HUES6 (cell line): ENCODE results near the gene UPF2.
A peak's percentile ranks its signal among the peaks of the same experiment; 100 is the strongest.
"Not testable (repeated sequence)": the region's sequence is repeated elsewhere in the genome, so short reads cannot be mapped to it uniquely, and the experiment has no call there.

Experiments
- H3K27ac ChIP-seq: 2 replicates; pipeline ENCODE4 v1.7.0; 2013; ENCODE audit warnings: low read depth, mild to moderate bottlenecking, low read length, inconsistent platforms
- H3K27me3 ChIP-seq: 2 replicates; pipeline ENCODE4 v1.6.1; 2013; ENCODE audit warnings: low read length; ENCODE audit not compliant: control insufficient read depth, insufficient read depth
- H3K36me3 ChIP-seq: 2 replicates; pipeline ENCODE4 v1.6.1; 2013; ENCODE audit warnings: low read length; ENCODE audit not compliant: control insufficient read depth, insufficient read depth
- H3K4me1 ChIP-seq: 2 replicates; pipeline ENCODE4 v1.6.1; 2013; ENCODE audit warnings: low read length; ENCODE audit not compliant: control insufficient read depth, insufficient read depth
- H3K4me3 ChIP-seq: 2 replicates; pipeline ENCODE4 v1.5.1; 2013; ENCODE audit warnings: low read depth, low read length
- H3K9ac ChIP-seq: one replicate; pipeline ENCODE4 v1.6.1; 2013; ENCODE audit warnings: mild to moderate bottlenecking, low read length
- H3K9me3 ChIP-seq: 2 replicates; pipeline ENCODE4 v1.6.1; 2013; ENCODE audit warnings: low read depth, low read length; ENCODE audit not compliant: control insufficient read depth, insufficient read depth

Gene UPF2, protein sequence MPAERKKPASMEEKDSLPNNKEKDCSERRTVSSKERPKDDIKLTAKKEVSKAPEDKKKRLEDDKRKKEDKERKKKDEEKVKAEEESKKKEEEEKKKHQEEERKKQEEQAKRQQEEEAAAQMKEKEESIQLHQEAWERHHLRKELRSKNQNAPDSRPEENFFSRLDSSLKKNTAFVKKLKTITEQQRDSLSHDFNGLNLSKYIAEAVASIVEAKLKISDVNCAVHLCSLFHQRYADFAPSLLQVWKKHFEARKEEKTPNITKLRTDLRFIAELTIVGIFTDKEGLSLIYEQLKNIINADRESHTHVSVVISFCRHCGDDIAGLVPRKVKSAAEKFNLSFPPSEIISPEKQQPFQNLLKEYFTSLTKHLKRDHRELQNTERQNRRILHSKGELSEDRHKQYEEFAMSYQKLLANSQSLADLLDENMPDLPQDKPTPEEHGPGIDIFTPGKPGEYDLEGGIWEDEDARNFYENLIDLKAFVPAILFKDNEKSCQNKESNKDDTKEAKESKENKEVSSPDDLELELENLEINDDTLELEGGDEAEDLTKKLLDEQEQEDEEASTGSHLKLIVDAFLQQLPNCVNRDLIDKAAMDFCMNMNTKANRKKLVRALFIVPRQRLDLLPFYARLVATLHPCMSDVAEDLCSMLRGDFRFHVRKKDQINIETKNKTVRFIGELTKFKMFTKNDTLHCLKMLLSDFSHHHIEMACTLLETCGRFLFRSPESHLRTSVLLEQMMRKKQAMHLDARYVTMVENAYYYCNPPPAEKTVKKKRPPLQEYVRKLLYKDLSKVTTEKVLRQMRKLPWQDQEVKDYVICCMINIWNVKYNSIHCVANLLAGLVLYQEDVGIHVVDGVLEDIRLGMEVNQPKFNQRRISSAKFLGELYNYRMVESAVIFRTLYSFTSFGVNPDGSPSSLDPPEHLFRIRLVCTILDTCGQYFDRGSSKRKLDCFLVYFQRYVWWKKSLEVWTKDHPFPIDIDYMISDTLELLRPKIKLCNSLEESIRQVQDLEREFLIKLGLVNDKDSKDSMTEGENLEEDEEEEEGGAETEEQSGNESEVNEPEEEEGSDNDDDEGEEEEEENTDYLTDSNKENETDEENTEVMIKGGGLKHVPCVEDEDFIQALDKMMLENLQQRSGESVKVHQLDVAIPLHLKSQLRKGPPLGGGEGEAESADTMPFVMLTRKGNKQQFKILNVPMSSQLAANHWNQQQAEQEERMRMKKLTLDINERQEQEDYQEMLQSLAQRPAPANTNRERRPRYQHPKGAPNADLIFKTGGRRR

DNA sequence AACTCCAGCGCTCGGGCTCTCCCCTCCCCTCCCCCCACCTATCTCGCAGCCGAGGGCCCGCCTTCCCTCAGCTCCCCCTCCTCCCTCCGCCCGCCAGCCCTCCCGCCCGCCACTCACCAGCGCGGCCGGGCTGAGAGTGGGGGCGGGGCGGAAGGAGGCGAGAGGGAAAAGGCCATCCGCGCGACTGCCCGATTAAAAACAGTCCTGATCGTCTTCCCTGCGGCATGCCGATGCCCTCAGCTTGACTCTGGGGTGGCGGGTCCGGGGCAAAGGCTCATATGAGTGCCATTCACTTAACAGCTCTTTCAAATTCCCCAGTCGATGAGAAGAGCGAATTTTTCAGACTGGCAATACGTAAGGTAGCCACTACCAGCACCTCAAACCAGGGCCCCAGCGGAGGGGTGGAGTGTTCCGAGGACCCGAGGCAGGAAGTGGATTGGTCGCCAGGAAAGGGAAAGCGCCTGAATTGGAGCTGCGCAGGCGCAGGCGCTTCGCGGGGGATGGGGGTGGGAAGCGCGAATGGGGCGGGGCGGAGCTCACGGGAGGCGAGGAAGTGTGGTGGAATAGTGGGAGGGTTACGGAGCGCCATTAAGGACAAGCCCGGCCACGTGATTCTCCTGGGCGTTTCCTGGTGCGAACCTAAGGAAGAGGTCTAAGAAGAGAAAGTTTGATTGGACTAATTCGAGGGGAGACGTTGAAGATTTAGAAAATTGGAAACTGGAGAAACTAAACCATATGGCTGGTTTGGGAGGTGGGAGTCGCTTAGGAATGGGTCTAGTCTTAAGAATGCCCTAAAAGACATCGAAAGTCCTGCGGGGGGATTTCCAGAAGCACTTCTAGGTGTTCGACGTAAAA lies at the start of gene UPF2:
Gene UPF2 (minus strand): TSS at position 13 of the 855 bp plus-strand sequence. CDS start 7,386 bp downstream, outside the sequence.
- Histone ChIP-seq H3K4me1 (peaks cover 15% of the 10 kb centered on the region), H3K27ac (peak within 1 kb of the TSS; percentile 100), H3K36me3 (no peaks in the 10 kb centered on the region), H3K9me3 (no peaks in the 10 kb centered on the region), H3K4me3 (peak within 1 kb of the TSS; percentile 97), H3K27me3 (no peaks in the 10 kb centered on the region), H3K9ac (peak within 1 kb of the TSS; percentile 100)

DNA sequence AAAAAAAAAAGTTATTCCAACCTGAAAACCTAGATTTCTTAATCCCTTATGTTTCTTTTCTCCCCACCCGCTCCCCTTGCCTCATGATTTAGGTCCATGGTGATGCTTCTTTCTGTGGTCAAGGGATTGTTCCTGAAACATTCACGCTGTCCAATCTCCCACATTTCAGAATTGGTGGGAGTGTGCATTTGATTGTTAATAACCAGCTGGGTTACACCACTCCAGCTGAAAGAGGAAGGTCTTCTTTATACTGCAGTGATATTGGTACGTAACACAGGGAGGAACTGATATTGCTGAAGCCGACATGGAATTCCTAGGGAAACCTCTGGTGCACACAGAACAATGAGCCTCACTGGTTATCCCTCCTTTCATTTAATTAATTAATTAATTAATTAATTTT lies 48.8 kb upstream of the UPF2 start:
- H3K36me3 ChIP-seq: peaks cover 86% of the 10 kb centered on the region
- no peak overlapping the region for H3K27ac ChIP-seq
- no peaks in the 10 kb centered on the region for H3K9me3 ChIP-seq
- H3K27me3 ChIP-seq: no peaks in the 10 kb centered on the region
- no peaks in the 10 kb centered on the region for H3K4me1 ChIP-seq
- no peak overlapping the region for H3K4me3 ChIP-seq
- no peak overlapping the region for H3K9ac ChIP-seq

DNA sequence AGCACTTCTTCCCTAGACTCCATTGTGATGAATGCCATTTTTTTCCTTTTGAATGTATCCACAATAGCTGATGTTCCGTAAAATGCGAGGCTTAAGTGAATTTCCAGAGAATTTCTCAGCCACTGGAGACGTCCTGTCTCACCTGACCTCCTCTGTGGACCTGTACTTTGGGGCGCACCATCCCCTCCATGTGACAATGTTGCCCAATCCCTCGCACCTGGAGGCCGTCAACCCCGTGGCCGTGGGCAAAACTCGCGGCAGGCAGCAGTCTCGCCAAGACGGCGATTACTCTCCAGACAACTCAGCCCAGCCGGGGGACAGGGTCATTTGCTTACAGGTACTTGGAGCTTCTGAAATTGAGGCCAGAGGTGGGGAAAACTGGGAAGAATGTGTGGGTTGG lies 46.3 kb upstream of the UPF2 start:
- no peaks in the 10 kb centered on the region for H3K9me3 ChIP-seq
- no peak overlapping the region for H3K9ac ChIP-seq
- H3K4me3 ChIP-seq: no peak overlapping the region
- no peak overlapping the region for H3K27ac ChIP-seq
- H3K27me3 ChIP-seq: no peaks in the 10 kb centered on the region
- H3K4me1 ChIP-seq: no peaks in the 10 kb centered on the region
- H3K36me3 ChIP-seq: peaks cover 84% of the 10 kb centered on the region

DNA sequence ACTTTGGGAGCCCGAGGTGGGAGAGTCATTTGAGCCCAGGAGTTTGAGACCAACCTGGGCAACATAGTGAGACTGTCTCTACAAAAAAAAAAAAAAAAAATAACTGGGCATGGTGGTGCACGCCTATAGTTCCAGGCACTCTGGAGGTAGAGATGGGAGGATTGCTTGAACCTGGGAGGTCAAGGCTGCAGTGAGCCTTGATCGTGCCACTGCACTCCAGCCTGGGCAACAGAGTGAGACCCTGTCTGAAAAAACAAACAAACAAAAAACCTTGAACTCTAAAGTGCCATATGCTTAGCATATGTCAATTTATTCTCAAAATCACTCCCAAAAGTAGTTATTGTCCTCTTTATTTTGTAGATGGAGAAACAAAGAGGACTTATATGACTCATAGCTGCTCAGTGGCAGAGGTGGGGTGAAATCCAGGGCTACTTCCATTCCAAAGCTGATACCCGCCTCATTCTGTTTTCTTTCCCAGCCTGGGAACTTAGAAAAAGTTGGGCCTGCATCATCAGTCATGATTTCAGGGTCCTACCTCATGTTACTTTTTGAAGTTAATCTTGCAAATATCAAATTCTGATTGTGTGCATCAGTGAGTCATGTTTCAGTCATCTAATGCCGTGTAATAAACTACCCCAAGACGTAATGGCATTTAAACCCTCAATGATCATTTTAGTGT lies 39.4 kb upstream of the UPF2 start:
- no peaks in the 10 kb centered on the region for H3K27me3 ChIP-seq
- H3K36me3 ChIP-seq: peaks cover 50% of the 10 kb centered on the region
- H3K9me3 ChIP-seq: no peaks in the 10 kb centered on the region
- H3K27ac ChIP-seq: no peak overlapping the region
- no peaks in the 10 kb centered on the region for H3K4me1 ChIP-seq
- no peak overlapping the region for H3K4me3 ChIP-seq
- no peak overlapping the region for H3K9ac ChIP-seq

DNA sequence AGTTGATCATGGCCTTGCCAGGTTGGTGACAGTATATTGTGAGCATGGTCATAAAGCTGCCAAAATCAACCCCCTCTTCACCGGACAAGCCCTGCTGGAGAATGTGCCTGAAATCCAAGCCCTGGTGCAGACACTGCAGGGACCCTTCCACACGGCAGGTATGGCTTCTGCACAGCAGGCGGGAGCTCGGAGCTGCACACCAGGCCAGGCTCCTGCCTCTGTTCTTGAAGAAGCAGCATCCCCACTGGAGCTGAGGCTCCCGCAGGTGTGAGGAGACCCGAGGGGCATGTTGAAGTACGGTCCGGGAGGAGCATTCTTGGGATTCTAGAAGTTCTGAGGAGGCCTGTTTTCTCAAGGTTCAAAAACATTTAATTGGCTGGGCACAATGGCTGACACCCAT lies 38.9 kb upstream of the UPF2 start:
- Histone ChIP-seq H3K27ac (no peak overlapping the region), H3K4me3 (no peak overlapping the region), H3K36me3 (peaks cover 45% of the 10 kb centered on the region), H3K27me3 (no peaks in the 10 kb centered on the region), H3K9me3 (no peaks in the 10 kb centered on the region), H3K9ac (no peak overlapping the region), H3K4me1 (no peaks in the 10 kb centered on the region)

DNA sequence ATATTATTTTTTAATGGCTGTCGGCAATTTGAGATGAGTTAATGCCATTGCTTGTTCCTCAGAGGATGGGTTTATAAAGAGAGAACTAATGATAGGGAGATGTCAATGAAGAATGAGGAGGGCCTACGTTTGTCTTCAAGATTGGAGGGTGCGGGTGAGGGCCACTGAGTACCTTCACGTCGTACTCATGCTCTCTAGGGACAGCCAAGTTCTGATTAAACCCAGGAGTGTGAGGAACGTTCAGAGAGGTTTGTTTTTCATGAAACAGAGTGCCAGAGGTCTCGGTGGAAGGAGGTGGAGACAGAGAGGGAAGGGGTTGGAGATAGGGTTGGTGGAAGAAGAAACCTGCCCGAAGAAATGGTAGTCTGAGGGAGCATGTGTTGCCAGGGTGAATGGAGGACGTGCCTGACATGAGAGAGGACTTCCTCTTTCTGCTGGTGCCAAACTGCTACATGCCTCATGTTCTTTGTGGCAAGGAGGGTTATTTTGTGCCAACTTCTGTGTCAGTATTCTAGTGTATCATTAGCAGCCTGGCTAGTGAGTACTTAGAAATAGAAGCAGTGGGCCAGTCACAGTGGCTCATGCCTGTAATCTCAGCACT lies 35.1 kb upstream of the UPF2 start:
- Histone ChIP-seq H3K4me1 (no peaks in the 10 kb centered on the region), H3K4me3 (no peak overlapping the region), H3K27me3 (no peaks in the 10 kb centered on the region), H3K9me3 (no peaks in the 10 kb centered on the region), H3K27ac (no peak overlapping the region), H3K9ac (no peak overlapping the region), H3K36me3 (peaks cover 25% of the 10 kb centered on the region)

DNA sequence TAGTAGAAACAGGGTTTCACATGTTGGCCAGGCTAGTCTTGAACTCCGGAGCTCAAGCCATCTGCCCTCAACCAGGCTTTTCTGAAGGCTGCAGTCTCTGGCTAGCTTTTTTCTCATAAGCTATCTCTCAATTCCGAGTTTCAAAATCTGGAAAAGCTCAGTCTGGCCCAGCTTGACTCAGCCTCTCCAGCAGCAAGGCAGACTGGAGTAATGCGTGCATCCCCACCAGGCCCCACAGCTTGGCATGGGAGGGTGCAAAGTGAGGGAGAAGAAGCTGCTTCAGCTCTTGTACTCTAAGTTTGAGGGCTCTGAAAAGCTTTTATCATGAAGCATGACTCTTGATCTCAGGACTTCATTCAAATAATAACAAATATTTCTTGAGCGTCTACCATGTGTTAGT lies 30.9 kb upstream of the UPF2 start:
- Histone ChIP-seq H3K36me3 (peaks cover 11% of the 10 kb centered on the region), H3K27me3 (no peaks in the 10 kb centered on the region), H3K4me1 (peaks cover 9% of the 10 kb centered on the region; the same call in 1 of the 2 replicates), H3K9me3 (no peaks in the 10 kb centered on the region), H3K4me3 (no peak overlapping the region), H3K27ac (no peak overlapping the region), H3K9ac (no peak overlapping the region)

DNA sequence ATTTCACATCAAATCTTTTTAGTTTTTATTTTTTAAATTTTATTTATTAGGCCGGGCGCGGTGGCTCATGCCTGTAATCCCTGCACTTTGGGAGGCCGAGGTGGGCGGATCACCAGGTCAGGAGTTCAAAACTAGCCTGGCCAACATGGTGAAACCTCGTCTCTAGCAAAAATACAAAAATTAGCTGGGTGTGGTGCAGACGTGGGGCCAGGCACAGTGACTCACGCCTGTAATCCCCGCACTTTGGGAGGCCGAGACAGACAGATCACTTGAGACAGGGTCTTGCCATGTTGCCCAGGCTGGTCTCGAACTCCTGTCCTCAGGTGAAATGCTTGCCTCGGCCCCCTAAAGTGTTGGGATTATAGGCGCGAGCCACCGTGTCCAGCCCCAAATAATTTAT lies 28.8 kb upstream of the UPF2 start:
- not testable (repeated sequence) for H3K9ac ChIP-seq, H3K36me3 ChIP-seq, H3K9me3 ChIP-seq, H3K27ac ChIP-seq, H3K4me3 ChIP-seq, H3K27me3 ChIP-seq
- peaks cover 14% of the 10 kb centered on the region; the same call in 1 of the 2 replicates for H3K4me1 ChIP-seq

DNA sequence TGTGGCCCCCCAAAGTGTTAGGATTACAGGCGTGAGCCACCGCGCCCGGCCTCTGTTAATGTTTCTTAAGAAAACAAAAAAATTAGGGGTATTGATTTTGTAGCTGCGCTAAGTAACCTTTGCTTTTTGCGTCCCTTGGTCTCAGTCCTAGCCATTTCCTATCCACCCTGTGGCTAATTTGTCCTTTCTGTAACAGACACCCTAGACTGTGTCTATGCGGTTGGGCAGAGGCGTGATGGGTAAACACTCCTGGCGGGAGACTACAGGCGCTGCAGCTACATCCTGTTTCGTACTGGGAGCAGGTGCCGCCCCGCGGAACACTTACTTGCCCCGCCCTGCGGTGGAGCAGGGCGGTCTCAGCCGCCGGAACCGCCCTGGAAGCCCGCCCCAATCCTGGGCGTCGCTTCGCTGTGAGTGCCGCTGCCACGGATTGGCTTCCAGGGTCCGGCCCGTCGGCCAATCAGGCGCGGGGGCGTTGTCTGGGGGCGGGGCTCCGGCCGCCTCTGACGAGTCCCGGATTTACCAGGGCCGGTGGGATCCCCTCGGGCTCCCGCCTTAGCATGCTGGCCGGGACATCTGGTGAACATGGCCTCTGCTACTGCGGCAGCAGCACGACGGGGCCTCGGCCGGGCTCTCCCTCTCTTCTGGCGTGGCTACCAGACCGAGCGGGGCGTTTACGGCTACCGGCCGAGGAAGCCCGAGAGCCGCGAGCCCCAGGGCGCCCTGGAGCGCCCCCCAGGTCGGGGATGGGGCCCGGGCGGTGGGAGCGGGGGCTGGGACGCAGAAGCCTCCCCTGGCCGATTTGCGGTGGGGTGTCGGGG lies 26.1 kb upstream of the UPF2 start, which contains the start of gene DHTKD1:
Gene DHTKD1 (plus strand): TSS at position 506 of the 821 bp plus-strand sequence. CDS start 80 bp downstream, at position 586.
- peak within 1 kb of the TSS; percentile 93 for H3K27ac ChIP-seq
- H3K4me1 ChIP-seq: peaks cover 14% of the 10 kb centered on the region; the same call in 1 of the 2 replicates
- H3K36me3 ChIP-seq: no peaks in the 10 kb centered on the region
- H3K4me3 ChIP-seq: peak within 1 kb of the TSS; percentile 94
- no peaks in the 10 kb centered on the region for H3K27me3 ChIP-seq
- no peaks in the 10 kb centered on the region for H3K9me3 ChIP-seq
- peak within 1 kb of the TSS; percentile 94 for H3K9ac ChIP-seq
